ENCODE results near the gene CLMN.

CLMN gene

GRCh38 chr14:95287176-95287754, 32.4 kb downstream of the CLMN start:
- TF ChIP-seq CTCF (IDR thresholded peaks at IDR 0.05), result no peak

GRCh38 chr14:95286645-95287044, 33.1 kb downstream of the CLMN start:
- no peak for TF ChIP-seq CTCF (IDR thresholded peaks at IDR 0.05)

GRCh38 chr14:95285566-95285965, 34.1 kb downstream of the CLMN start:
- TF ChIP-seq CTCF (IDR thresholded peaks at IDR 0.05), result no peak

- TF ChIP-seq CTCF (IDR thresholded peaks at IDR 0.05), result no peak
These were observed 37.2 kb downstream of the CLMN start for GRCh38 chr14:95282354-95282985.

- TF ChIP-seq CTCF (IDR thresholded peaks at IDR 0.05), result no peak
These were observed 38.0 kb downstream of the CLMN start for GRCh38 chr14:95281560-95282176.

GRCh38 chr14:95275494-95275893, 44.2 kb downstream of the CLMN start:
- no peak for TF ChIP-seq CTCF (IDR thresholded peaks at IDR 0.05)

GRCh38 chr14:95274874-95275273, 44.8 kb downstream of the CLMN start:
- no peak for TF ChIP-seq CTCF (IDR thresholded peaks at IDR 0.05)
